ENCODE data around the gene C5orf34.
"Not testable (repeated sequence)": the region's sequence is repeated elsewhere in the genome, so short reads cannot be mapped to it uniquely, and the experiment has no call there.

The C5orf34 gene

GRCh38 chr5:43514471-43514815 is 505 bp downstream of the C5orf34 start:
- DNase-seq = no peak

GRCh38 chr5:43514025-43514424 is 923 bp downstream of the C5orf34 start:
- DNase-seq = no peak

- DNase-seq = not testable (repeated sequence)
These were observed 3.9 kb downstream of the C5orf34 start for GRCh38 chr5:43511062-43511461.

- peak; percentile 60 for DNase-seq
These were observed 16.4 kb downstream of the C5orf34 start for GRCh38 chr5:43498581-43498980.

- DNase-seq = no peak
These were observed 17.4 kb downstream of the C5orf34 start for GRCh38 chr5:43497311-43498104.

- DNase-seq = peak; percentile 6
These were observed 23.6 kb downstream of the C5orf34 start for GRCh38 chr5:43491326-43491725.

GRCh38 chr5:43486353-43486752 is 28.6 kb downstream of the C5orf34 start:
- DNase-seq = no peak

- DNase-seq = peak; percentile 27
These were observed 29.5 kb downstream of the C5orf34 start for GRCh38 chr5:43485406-43485805.

GRCh38 chr5:43484106-43484849 is 30.7 kb downstream of the C5orf34 start:
- DNase-seq = peak; percentile 80

GRCh38 chr5:43483298-43484105 is 31.4 kb downstream of the C5orf34 start, which contains the start of gene TMEM267:
Gene TMEM267, minus strand, starts transcription at chr5:43483865. Its CDS starts 29,896 bp downstream, at chr5:43453969.
- DNase-seq = peak; percentile 94

GRCh38 chr5:43482490-43483297 is 32.3 kb downstream of the C5orf34 start:
- no peak for DNase-seq

- DNase-seq = no peak
These were observed 45.1 kb downstream of the C5orf34 start for GRCh38 chr5:43469671-43470391.

GRCh38 chr5:43467100-43467499 is 47.8 kb downstream of the C5orf34 start:
- DNase-seq = no peak

GRCh38 chr5:43465455-43465854 is 49.5 kb downstream of the C5orf34 start:
- not testable (repeated sequence) for DNase-seq

- DNase-seq = no peak
These were observed 53.9 kb downstream of the C5orf34 start for GRCh38 chr5:43461066-43461465.

- DNase-seq = no peak
These were observed 58.4 kb downstream of the C5orf34 start for GRCh38 chr5:43456556-43456955.

- DNase-seq = not testable (repeated sequence)
These were observed 73.4 kb downstream of the C5orf34 start for GRCh38 chr5:43441575-43441974.

- no peak for DNase-seq
These were observed 77.8 kb downstream of the C5orf34 start for GRCh38 chr5:43437062-43437660.

Data from inflammatory macrophage treated with lipopolysaccharide for 4 hours (primary cell).